GM12872 (cell line): ENCODE data around the gene DNAH2.

Experiments used
- TF ChIP-seq, protein P1 (sequence below): IDR thresholded peaks from 3 replicates; pipeline ENCODE4 v1.5.1; 2011; ENCODE audit warnings: low read depth, mild to moderate bottlenecking, low read length, moderate library complexity; ENCODE audit not compliant: insufficient read depth

The DNAH2 gene

DNA sequence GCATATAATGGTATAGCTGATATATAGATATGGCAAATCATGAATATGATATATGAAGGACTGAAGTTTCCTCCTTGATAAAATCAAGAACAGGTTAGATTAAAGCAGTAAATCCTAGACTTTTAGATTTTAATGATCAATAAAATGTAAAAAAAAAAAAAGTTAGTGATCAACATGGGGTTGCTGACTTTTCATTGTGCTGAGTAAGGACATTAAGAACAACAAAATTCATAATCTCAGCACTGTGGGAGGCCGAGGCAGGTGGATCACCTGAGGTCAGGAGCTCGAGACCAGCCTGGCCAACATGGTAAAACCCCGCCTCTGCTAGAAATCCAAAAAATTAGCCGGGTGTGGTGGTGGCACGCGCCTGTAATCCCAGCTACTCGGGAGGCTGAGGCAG lies 160.7 kb downstream of the DNAH2 start:
- TF ChIP-seq, protein P1, sequence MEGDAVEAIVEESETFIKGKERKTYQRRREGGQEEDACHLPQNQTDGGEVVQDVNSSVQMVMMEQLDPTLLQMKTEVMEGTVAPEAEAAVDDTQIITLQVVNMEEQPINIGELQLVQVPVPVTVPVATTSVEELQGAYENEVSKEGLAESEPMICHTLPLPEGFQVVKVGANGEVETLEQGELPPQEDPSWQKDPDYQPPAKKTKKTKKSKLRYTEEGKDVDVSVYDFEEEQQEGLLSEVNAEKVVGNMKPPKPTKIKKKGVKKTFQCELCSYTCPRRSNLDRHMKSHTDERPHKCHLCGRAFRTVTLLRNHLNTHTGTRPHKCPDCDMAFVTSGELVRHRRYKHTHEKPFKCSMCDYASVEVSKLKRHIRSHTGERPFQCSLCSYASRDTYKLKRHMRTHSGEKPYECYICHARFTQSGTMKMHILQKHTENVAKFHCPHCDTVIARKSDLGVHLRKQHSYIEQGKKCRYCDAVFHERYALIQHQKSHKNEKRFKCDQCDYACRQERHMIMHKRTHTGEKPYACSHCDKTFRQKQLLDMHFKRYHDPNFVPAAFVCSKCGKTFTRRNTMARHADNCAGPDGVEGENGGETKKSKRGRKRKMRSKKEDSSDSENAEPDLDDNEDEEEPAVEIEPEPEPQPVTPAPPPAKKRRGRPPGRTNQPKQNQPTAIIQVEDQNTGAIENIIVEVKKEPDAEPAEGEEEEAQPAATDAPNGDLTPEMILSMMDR, result no peak

DNA sequence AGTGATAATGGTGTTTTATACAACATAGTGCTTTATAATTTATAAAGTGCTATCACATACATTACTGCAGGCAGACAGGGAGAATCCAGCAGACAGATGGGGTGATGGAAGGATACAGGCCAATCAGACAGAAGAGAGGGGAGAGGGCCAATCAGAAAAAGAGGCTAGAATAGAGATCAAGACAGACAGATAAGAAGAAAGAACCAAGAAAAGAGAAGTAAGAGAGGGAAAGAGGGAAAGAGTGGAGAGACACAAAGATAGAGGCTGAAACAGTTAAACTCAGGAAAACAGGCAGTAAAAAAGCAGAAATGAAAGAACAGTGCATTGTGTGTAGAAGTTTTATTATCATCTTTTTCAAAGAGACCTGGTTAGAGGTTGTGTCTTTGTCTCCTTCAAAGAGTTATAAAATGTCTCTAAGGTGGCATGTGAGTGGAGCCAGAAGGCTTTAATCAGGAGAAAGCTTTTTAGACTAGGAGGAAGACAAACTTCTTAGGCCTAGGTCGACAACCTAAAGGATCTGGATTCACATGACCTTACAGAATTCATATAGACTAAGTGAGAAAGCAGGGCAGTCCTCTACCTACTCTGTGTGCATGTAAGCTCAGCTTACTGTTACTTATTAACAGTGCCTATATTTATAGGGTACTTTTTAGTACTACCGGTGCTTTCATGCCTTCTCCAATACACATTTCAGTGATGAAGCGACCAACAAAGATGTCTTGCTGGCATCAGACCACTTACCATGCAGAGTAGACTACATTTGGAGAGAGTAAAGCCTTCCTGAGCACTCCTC lies 162.7 kb downstream of the DNAH2 start:
- TF ChIP-seq, protein P1, result no peak

DNA sequence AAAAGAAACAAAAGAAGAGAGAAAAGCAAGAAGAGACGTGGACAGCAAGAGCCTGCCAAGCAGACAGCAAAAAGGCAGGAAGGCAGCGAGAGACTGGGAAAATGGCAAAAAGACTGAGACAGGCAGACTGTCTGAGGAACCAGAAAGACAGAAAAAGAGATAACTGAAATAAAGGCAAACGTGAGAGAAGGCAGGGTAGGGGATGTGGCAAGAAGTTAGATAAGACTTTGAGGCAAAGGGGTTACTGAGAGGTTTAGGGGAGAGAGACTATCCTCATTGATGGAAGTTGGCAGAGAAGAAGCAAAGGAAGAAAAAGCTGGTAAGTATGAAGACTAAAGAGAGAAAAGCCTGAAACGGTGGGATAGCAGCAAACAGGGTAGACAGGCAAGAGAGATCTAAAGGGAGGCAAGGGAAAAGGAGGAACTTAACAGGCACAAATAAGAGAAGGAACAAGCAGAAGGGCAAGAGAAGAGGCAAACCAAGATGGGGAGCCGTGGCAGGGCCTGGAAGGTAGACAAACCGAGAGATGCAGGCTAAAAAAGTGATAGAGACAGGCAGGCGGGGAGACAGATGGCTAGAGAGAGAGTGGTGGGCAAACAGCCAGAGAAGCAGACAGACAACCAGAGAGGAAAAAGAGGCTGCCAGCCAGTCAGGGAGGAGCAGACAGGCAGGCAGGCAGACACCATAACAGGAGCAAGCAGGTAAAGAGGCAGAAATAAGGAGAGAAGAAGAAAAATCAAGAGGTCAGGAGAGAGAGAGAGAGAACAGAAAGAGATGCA lies 163.9 kb downstream of the DNAH2 start:
- TF ChIP-seq, protein P1, result no peak

DNA sequence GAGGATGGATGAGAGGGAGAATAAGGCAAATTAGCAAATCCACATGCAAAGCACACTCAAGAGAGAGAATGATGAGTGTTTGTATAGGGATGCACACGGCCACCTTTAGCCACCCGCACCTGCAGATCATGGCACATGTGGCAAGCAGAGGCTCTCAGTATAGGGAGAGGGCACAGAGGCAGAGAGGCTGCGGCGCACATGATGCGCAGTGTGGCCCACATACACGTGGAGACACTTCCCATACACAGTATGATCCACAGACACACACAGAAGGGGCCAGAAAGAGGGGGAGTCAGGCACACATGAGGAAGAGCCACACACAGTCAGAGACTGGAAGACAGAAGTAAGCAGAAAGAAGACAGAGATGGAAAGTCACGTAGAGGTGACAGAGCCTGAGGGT lies 164.5 kb downstream of the DNAH2 start:
- TF ChIP-seq, protein P1, result no peak

DNA sequence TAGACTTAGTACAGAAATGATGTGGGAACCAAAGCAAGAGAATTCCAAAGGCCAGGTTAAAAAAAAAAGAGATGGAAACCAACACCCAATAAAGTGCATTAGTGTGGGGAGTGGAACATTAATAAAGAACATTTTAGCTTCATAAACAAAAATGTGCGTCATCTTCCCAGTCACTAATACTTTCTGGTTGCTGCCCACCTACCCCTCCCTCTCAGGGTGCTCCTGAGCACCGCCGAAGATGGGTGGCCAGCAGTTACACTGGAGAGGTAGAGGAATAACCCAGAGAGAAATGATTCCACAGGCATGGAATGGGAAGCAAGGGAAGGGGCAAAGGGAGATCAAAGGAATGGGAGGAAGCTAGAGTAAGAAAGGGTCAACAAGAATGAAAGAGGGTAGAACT lies 165.1 kb downstream of the DNAH2 start:
- TF ChIP-seq, protein P1, result no peak
